DOHH2 (cell line): ENCODE measurements around the gene ADH1B.

Experiments
- H3F3A ChIP-seq: fragments of 200-600 bp; sonication (generic), shearing (Covaris generic); 2 replicates; pipeline ENCODE4 v1.6.0; 2016; ENCODE audit warnings: antibody characterized with exemption, mild to moderate bottlenecking; ENCODE audit not compliant: control insufficient read depth, insufficient read depth
- H3K27ac ChIP-seq: fragments of 200-600 bp; sonication (generic); 2 replicates; pipeline ENCODE4 v1.5.1; 2014; ENCODE audit warnings: low read depth, mild to moderate bottlenecking, low read length, moderate library complexity
- H3K27me3 ChIP-seq: fragments of 200-600 bp; sonication (generic); 2 replicates; pipeline ENCODE4 v1.6.1; 2014; ENCODE audit warnings: mild to moderate bottlenecking, low read length, mixed read lengths; ENCODE audit not compliant: control insufficient read depth
- H3K36me3 ChIP-seq: fragments of 200-600 bp; sonication (generic); 2 replicates; pipeline ENCODE4 v1.6.1; 2014; ENCODE audit warnings: mild to moderate bottlenecking, low read length, moderate library complexity, mixed read lengths; ENCODE audit not compliant: control insufficient read depth
- H3K4me1 ChIP-seq: fragments of 200-600 bp; sonication (generic); 2 replicates; pipeline ENCODE4 v1.6.1; 2014; ENCODE audit warnings: mild to moderate bottlenecking, low read length, mixed read lengths; ENCODE audit not compliant: control insufficient read depth
- H3K4me2 ChIP-seq: fragments of 200-600 bp; sonication (generic); 2 replicates; pipeline ENCODE4 v1.6.0; 2014; ENCODE audit warnings: mild to moderate bottlenecking, low read length, moderate library complexity
- H3K4me3 ChIP-seq: fragments of 200-600 bp; sonication (generic); 2 replicates; pipeline ENCODE4 v1.5.1; 2014; ENCODE audit warnings: mild to moderate bottlenecking, low read length, mixed read lengths
- H3K79me2 ChIP-seq: fragments of 200-600 bp; sonication (generic); 2 replicates; pipeline ENCODE4 v1.6.1; 2014; ENCODE audit warnings: mild to moderate bottlenecking, low read length, mixed read lengths; ENCODE audit not compliant: control insufficient read depth
- H3K9me2 ChIP-seq: fragments of 200-600 bp; sonication (generic); replicated peaks from 2 replicates; pipeline ENCODE4 v1.6.1; 2014; ENCODE audit warnings: mild to moderate bottlenecking, low read length, mixed read lengths; ENCODE audit not compliant: control insufficient read depth
- H3K9me3 ChIP-seq: fragments of 200-600 bp; sonication (generic); 2 replicates; pipeline ENCODE4 v1.6.1; 2014; ENCODE audit warnings: antibody characterized with exemption, low read length, mixed read lengths; ENCODE audit not compliant: control insufficient read depth, insufficient read depth
- H4K20me1 ChIP-seq: fragments of 200-600 bp; sonication (generic); 2 replicates; pipeline ENCODE4 v1.6.0; 2014; ENCODE audit warnings: low read depth, mild to moderate bottlenecking, antibody characterized with exemption, low read length, moderate library complexity; ENCODE audit not compliant: control insufficient read depth, insufficient read depth
- CTCF ChIP-seq: fragments of 200-600 bp; sonication (generic); IDR thresholded peaks from one replicate; pipeline ENCODE4 v1.5.1; 2014; ENCODE audit warnings: antibody characterized with exemption, mild to moderate bottlenecking, low read depth, low read length; ENCODE audit not compliant: poor library complexity, severe bottlenecking
- EZH2phosphoT487 ChIP-seq: fragments of 200-600 bp; sonication (generic); IDR thresholded peaks from 2 replicates; pipeline ENCODE4 v1.6.1; 2017; ENCODE audit warnings: borderline replicate concordance, mild to moderate bottlenecking, antibody characterized with exemption, low read length, moderate library complexity, mixed read lengths

Gene ADH1B

GRCh38 chr4:99339172-99339571, 18.0 kb upstream of the ADH1B start:
- Histone ChIP-seq H3K9me2 (no peaks in the 10 kb centered on the region), H4K20me1 (no peaks in the 10 kb centered on the region)

GRCh38 chr4:99336553-99336952, 15.4 kb upstream of the ADH1B start:
- H3K27me3 ChIP-seq = no peaks in the 10 kb centered on the region

More at GRCh38 chr4:99339172-99339571, 18.0 kb upstream of the ADH1B start:
- Histone ChIP-seq H3K4me3 (no peak overlapping the region), H3K9me3 (no peaks in the 10 kb centered on the region), H3K36me3 (no peaks in the 10 kb centered on the region), H3K27me3 (no peaks in the 10 kb centered on the region), H3F3A (no peaks in the 10 kb centered on the region), H3K4me1 (no peaks in the 10 kb centered on the region), H3K79me2 (no peaks in the 10 kb centered on the region), H3K27ac (no peak overlapping the region), H3K4me2 (no peak overlapping the region)
- TF ChIP-seq EZH2phosphoT487 (no peak), CTCF (no peak)

GRCh38 chr4:99334880-99335279, 13.7 kb upstream of the ADH1B start:
- Histone ChIP-seq H3K27me3 (no peaks in the 10 kb centered on the region), H3K4me2 (no peak overlapping the region), H3K9me2 (no peaks in the 10 kb centered on the region), H3K36me3 (no peaks in the 10 kb centered on the region), H3K4me3 (no peak overlapping the region), H3K79me2 (no peaks in the 10 kb centered on the region), H3K27ac (no peak overlapping the region), H3K4me1 (no peaks in the 10 kb centered on the region), H3K9me3 (no peaks in the 10 kb centered on the region), H3F3A (no peaks in the 10 kb centered on the region), H4K20me1 (no peaks in the 10 kb centered on the region)
- TF ChIP-seq EZH2phosphoT487 = no peak
- TF ChIP-seq CTCF = no peak

More at GRCh38 chr4:99336553-99336952, 15.4 kb upstream of the ADH1B start:
- Histone ChIP-seq H3K4me3 (no peak overlapping the region), H3K9me2 (no peaks in the 10 kb centered on the region), H3K4me2 (no peak overlapping the region), H3K36me3 (no peaks in the 10 kb centered on the region), H3F3A (no peaks in the 10 kb centered on the region), H3K79me2 (no peaks in the 10 kb centered on the region), H3K4me1 (no peaks in the 10 kb centered on the region), H3K9me3 (no peaks in the 10 kb centered on the region), H4K20me1 (no peaks in the 10 kb centered on the region), H3K27ac (no peak overlapping the region)
- TF ChIP-seq CTCF (no peak), EZH2phosphoT487 (no peak)
